ENCODE measurements around the gene TANGO6. TPM values are rescaled to one million over a fixed set of nuclear protein-coding genes. Genes with fewer than 3 reads are reported as not detected.
"Not testable (repeated sequence)": the region's sequence is repeated elsewhere in the genome, so short reads cannot be mapped to it uniquely, and the experiment has no call there.

The TANGO6 gene
- total RNA-seq, 5 donors from 2014 or later (not counting 1 experiment from before 2014, with no cell fraction given) = 25.2 to 35.2 (median 29.0) TPM

GRCh38 chr16:69049146-69049545 lies 205.8 kb downstream of the TANGO6 start:
- DNase-seq (no peak), ATAC-seq (replicated peaks in 1 of 4) (no peak)
- Histone ChIP-seq H3K27me3 (replicated peaks in 1 of 2; ENCODE audit: control insufficient read depth in 2 of 2, extremely low read depth in 1 of 2, insufficient read depth in 2 of 2, low read length in 1 of 2) (no peaks in the 10 kb centered on the region), H3K4me1 (ENCODE audit: control insufficient read depth in 1 of 2, extremely low read depth in 1 of 2, insufficient read depth in 2 of 2, low read length in 2 of 2) (no peaks in the 10 kb centered on the region), H3K36me3 (ENCODE audit: control insufficient read depth in 2 of 2, extremely low read depth in 1 of 2, insufficient read depth in 1 of 2, low read length in 1 of 2) (peaks cover 0 to 4% of the 10 kb centered on the region in 2 donors), H3K4me3 (ENCODE audit: control insufficient read depth in 1 of 2, extremely low read depth in 1 of 2, low read length in 1 of 2) (no peak overlapping the region), H3K9me3 (no peaks in the 10 kb centered on the region), H3K27ac (ENCODE audit: low read length) (no peak overlapping the region)
- H3K36me3 Mint-ChIP-seq = peaks cover 13% of the 10 kb centered on the region
- H3K4me1 Mint-ChIP-seq = no peaks in the 10 kb centered on the region
- no peak overlapping the region for H3K4me3 Mint-ChIP-seq
- CTCF ChIA-PET = no interaction called here
- no peaks in the 10 kb centered on the region for H3K9me3 Mint-ChIP-seq
- 90% methylated on average over 2 of the region's 5 CpGs for WGBS (ENCODE audit: insufficient coverage)
- H3K27ac Mint-ChIP-seq = no peak overlapping the region
- H3K27me3 Mint-ChIP-seq = no peaks in the 10 kb centered on the region
- POLR2A ChIA-PET = no interaction called here

- Histone ChIP-seq H3K4me3 (ENCODE audit: control insufficient read depth in 1 of 2, extremely low read depth in 1 of 2, low read length in 1 of 2) (no peak overlapping the region), H3K36me3 (ENCODE audit: control insufficient read depth in 2 of 2, extremely low read depth in 1 of 2, insufficient read depth in 1 of 2, low read length in 1 of 2) (no peaks in the 10 kb centered on the region), H3K4me1 (ENCODE audit: control insufficient read depth in 1 of 2, extremely low read depth in 1 of 2, insufficient read depth in 2 of 2, low read length in 2 of 2) (no peaks in the 10 kb centered on the region), H3K27ac (ENCODE audit: low read length) (no peak overlapping the region), H3K27me3 (replicated peaks in 1 of 2; ENCODE audit: control insufficient read depth in 2 of 2, extremely low read depth in 1 of 2, insufficient read depth in 2 of 2, low read length in 1 of 2) (no peaks in the 10 kb centered on the region), H3K9me3 (no peaks in the 10 kb centered on the region)
- CTCF ChIA-PET = no interaction called here
- Mint-ChIP-seq H3K4me3 (no peak overlapping the region), H3K27ac (no peak overlapping the region), H3K9me3 (no peaks in the 10 kb centered on the region), H3K4me1 (no peaks in the 10 kb centered on the region), H3K27me3 (no peaks in the 10 kb centered on the region), H3K36me3 (peaks cover 13% of the 10 kb centered on the region)
- no peak for ATAC-seq (replicated peaks in 1 of 4)
- no CpG with 5 or more reads among the region's 5 CpGs for WGBS (ENCODE audit: insufficient coverage)
- no peak for DNase-seq
- POLR2A ChIA-PET = no interaction called here
Observed at GRCh38 chr16:69049603-69050375, 206.5 kb downstream of the TANGO6 start.

DNA sequence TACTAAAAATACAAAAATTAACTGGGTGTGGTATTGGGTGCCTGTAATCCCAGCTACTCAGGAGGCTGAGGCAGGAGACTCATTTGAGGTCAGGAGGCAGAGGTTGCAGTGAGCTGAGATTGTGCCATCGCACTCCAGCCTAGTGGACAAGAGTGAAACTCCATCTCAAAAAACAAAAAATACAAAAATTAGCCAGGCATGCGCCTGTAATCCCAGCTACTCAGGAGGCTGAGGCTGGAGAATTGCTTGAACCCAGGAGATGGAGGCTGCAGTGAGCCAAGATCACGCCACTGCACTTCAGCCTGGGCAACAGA lies 208.1 kb downstream of the TANGO6 start:
- WGBS (ENCODE audit: insufficient coverage) = no CpG with 5 or more reads among the region's 3 CpGs
- CTCF ChIA-PET; H3K4me3 Mint-ChIP-seq; H3K9me3 Mint-ChIP-seq; H3K4me1 ChIP-seq (ENCODE audit: control insufficient read depth in 1 of 2, extremely low read depth in 1 of 2, insufficient read depth in 2 of 2, low read length in 2 of 2); H3K9me3 ChIP-seq; H3K27ac ChIP-seq (ENCODE audit: low read length); H3K4me3 ChIP-seq (ENCODE audit: control insufficient read depth in 1 of 2, extremely low read depth in 1 of 2, low read length in 1 of 2); H3K4me1 Mint-ChIP-seq; POLR2A ChIA-PET; H3K36me3 ChIP-seq (ENCODE audit: control insufficient read depth in 2 of 2, extremely low read depth in 1 of 2, insufficient read depth in 1 of 2, low read length in 1 of 2); H3K27ac Mint-ChIP-seq; ATAC-seq (replicated peaks in 1 of 4); H3K27me3 ChIP-seq (replicated peaks in 1 of 2; ENCODE audit: control insufficient read depth in 2 of 2, extremely low read depth in 1 of 2, insufficient read depth in 2 of 2, low read length in 1 of 2); DNase-seq; H3K27me3 Mint-ChIP-seq: not testable (repeated sequence)
- peaks cover 10% of the 10 kb centered on the region for H3K36me3 Mint-ChIP-seq

GRCh38 chr16:69055008-69055407 lies 211.7 kb downstream of the TANGO6 start:
- CTCF ChIA-PET = no interaction called here
- Histone ChIP-seq H3K9me3 (no peaks in the 10 kb centered on the region), H3K4me3 (ENCODE audit: control insufficient read depth in 1 of 2, extremely low read depth in 1 of 2, low read length in 1 of 2) (no peak overlapping the region), H3K27ac (ENCODE audit: low read length) (no peak overlapping the region), H3K4me1 (ENCODE audit: control insufficient read depth in 1 of 2, extremely low read depth in 1 of 2, insufficient read depth in 2 of 2, low read length in 2 of 2) (no peaks in the 10 kb centered on the region), H3K27me3 (replicated peaks in 1 of 2; ENCODE audit: control insufficient read depth in 2 of 2, extremely low read depth in 1 of 2, insufficient read depth in 2 of 2, low read length in 1 of 2) (no peaks in the 10 kb centered on the region), H3K36me3 (ENCODE audit: control insufficient read depth in 2 of 2, extremely low read depth in 1 of 2, insufficient read depth in 1 of 2, low read length in 1 of 2) (peaks cover 2 to 8% of the 10 kb centered on the region in 2 donors)
- 100% methylated on average over 1 of the region's 3 CpGs for WGBS (ENCODE audit: insufficient coverage)
- Mint-ChIP-seq H3K9me3 (no peaks in the 10 kb centered on the region), H3K4me1 (no peaks in the 10 kb centered on the region), H3K4me3 (no peak overlapping the region), H3K27me3 (no peaks in the 10 kb centered on the region), H3K36me3 (peaks cover 22% of the 10 kb centered on the region), H3K27ac (no peak overlapping the region)
- POLR2A ChIA-PET = no interaction called here
- no peak for DNase-seq
- ATAC-seq (replicated peaks in 1 of 4) = no peak

DNA sequence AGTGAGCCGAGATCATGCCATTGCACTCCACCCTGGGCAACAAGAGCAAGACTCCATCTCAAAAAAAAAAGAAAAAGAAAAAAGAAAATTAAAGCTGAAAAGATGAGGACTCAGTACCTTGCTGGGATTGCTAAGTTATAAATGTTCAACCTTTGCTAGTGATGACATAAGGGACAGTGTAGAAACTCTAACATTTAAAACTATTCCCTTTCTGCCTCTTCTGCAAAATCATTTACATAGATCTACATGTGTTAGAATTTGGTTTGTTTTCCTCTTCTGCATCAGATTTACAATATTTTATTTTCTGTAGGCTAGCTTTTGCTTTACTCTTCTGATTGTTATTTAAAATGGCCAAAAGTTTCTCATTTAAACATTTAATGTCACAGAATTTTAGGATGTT lies 212.6 kb downstream of the TANGO6 start:
- Mint-ChIP-seq H3K27me3 (no peaks in the 10 kb centered on the region), H3K4me1 (no peaks in the 10 kb centered on the region), H3K27ac (no peak overlapping the region), H3K9me3 (no peaks in the 10 kb centered on the region), H3K4me3 (no peak overlapping the region), H3K36me3 (peaks cover 19% of the 10 kb centered on the region)
- Histone ChIP-seq H3K27me3 (replicated peaks in 1 of 2; ENCODE audit: control insufficient read depth in 2 of 2, extremely low read depth in 1 of 2, insufficient read depth in 2 of 2, low read length in 1 of 2) (no peaks in the 10 kb centered on the region), H3K4me3 (ENCODE audit: control insufficient read depth in 1 of 2, extremely low read depth in 1 of 2, low read length in 1 of 2) (no peak overlapping the region), H3K9me3 (no peaks in the 10 kb centered on the region), H3K27ac (ENCODE audit: low read length) (no peak overlapping the region), H3K36me3 (ENCODE audit: control insufficient read depth in 2 of 2, extremely low read depth in 1 of 2, insufficient read depth in 1 of 2, low read length in 1 of 2) (peaks cover 2 to 8% of the 10 kb centered on the region in 2 donors), H3K4me1 (ENCODE audit: control insufficient read depth in 1 of 2, extremely low read depth in 1 of 2, insufficient read depth in 2 of 2, low read length in 2 of 2) (no peaks in the 10 kb centered on the region)
- ChIA-PET POLR2A (no interaction called here), CTCF (interaction anchor here in 1 of 2 donors (1.2 kb wide), 1 partner anchor 179 kb away, joined by 5 read pairs; no protein-coding TSS in a partner anchor)
- no CpG with 5 or more reads among the region's 1 CpG for WGBS (ENCODE audit: insufficient coverage)
- ATAC-seq (replicated peaks in 1 of 4) (no peak), DNase-seq (no peak)

DNA sequence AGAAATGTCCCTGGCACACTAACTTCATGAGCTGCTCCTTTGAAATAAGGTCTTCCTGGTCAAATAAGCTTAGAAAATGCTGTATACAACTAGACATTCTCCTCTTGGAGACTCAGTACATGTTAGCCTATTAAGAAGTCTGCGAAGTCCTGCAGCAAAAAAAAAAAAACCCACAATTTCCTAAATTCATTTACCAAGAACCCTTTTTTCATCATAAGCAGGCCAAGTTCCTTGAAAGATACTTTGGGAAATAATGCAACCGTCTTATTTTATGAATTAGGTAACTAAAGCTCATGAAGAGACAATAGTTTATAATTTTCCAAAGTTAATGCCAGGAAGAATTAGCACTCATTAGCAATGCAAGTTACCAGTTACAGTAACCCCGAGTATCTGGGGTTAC lies 213.1 kb downstream of the TANGO6 start:
- H3K27me3 ChIP-seq (replicated peaks in 1 of 2; ENCODE audit: control insufficient read depth in 2 of 2, extremely low read depth in 1 of 2, insufficient read depth in 2 of 2, low read length in 1 of 2) = no peaks in the 10 kb centered on the region
- peaks cover 2 to 8% of the 10 kb centered on the region in 2 donors for H3K36me3 ChIP-seq (ENCODE audit: control insufficient read depth in 2 of 2, extremely low read depth in 1 of 2, insufficient read depth in 1 of 2, low read length in 1 of 2)
- no peaks in the 10 kb centered on the region for H3K4me1 ChIP-seq (ENCODE audit: control insufficient read depth in 1 of 2, extremely low read depth in 1 of 2, insufficient read depth in 2 of 2, low read length in 2 of 2)
- Mint-ChIP-seq H3K27ac (no peak overlapping the region), H3K4me3 (no peak overlapping the region), H3K9me3 (no peaks in the 10 kb centered on the region), H3K27me3 (no peaks in the 10 kb centered on the region), H3K36me3 (peaks cover 19% of the 10 kb centered on the region), H3K4me1 (no peaks in the 10 kb centered on the region)
- ChIA-PET POLR2A (no interaction called here), CTCF (interaction anchor here in 1 of 2 donors (1.2 kb wide), 1 partner anchor 179 kb away, joined by 5 read pairs; no protein-coding TSS in a partner anchor)
- DNase-seq (no peak), ATAC-seq (replicated peaks in 1 of 4) (no peak)
- no peak overlapping the region for H3K27ac ChIP-seq (ENCODE audit: low read length)
- no CpG with 5 or more reads among the region's 3 CpGs for WGBS (ENCODE audit: insufficient coverage)
- H3K4me3 ChIP-seq (ENCODE audit: control insufficient read depth in 1 of 2, extremely low read depth in 1 of 2, low read length in 1 of 2) = no peak overlapping the region
- no peaks in the 10 kb centered on the region for H3K9me3 ChIP-seq
